GM12874 (cell line): ENCODE measurements around the gene BTNL8.

Experiments used
- TF ChIP-seq, protein P1 (sequence below): IDR thresholded peaks from 2 replicates; pipeline ENCODE4 v1.5.1; 2011; ENCODE audit warnings: low read depth, mild to moderate bottlenecking, control low read depth, low read length, moderate library complexity; ENCODE audit not compliant: insufficient read depth

BTNL8 gene

DNA sequence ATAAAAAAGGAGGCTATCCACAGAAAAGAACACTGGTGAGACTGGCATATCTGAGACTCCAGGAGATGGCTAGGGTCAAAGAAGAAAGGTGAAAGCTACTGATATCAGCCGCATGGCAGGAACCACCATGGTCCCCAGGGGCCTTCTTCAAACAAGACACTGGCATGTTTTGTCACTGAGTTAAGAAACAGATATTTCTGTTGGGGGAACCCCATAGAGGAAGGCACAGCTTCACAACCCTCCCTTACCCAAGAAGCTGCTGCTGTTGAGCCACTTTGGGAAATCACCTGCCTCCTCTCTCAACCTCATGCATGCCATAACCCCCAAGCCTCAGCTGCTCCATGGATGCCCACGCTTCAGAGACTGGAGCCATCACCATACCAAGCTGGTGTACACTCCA lies 76.4 kb downstream of the BTNL8 start:
- TF ChIP-seq, protein P1, sequence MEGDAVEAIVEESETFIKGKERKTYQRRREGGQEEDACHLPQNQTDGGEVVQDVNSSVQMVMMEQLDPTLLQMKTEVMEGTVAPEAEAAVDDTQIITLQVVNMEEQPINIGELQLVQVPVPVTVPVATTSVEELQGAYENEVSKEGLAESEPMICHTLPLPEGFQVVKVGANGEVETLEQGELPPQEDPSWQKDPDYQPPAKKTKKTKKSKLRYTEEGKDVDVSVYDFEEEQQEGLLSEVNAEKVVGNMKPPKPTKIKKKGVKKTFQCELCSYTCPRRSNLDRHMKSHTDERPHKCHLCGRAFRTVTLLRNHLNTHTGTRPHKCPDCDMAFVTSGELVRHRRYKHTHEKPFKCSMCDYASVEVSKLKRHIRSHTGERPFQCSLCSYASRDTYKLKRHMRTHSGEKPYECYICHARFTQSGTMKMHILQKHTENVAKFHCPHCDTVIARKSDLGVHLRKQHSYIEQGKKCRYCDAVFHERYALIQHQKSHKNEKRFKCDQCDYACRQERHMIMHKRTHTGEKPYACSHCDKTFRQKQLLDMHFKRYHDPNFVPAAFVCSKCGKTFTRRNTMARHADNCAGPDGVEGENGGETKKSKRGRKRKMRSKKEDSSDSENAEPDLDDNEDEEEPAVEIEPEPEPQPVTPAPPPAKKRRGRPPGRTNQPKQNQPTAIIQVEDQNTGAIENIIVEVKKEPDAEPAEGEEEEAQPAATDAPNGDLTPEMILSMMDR: no peak

DNA sequence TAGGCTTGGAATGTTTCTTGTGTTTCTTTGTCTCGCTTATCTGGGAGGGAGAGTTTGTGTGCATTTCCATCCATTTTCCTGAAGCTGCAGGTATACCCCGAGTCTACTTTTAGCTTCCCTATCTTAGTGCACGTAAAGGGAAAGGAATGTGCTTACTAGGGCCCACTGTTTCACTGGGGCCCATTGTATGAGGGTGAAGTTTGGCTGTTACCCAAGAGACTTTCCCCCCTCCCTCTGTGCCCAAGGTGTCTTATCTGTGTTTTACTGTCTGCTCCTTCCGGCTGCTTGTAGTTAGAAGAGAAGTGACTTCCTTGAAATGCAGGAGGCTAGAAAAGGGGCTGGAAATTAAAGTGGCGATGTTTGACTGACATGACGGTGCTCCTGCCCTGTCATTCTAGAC lies 77.6 kb downstream of the BTNL8 start:
- TF ChIP-seq, protein P1: no peak

DNA sequence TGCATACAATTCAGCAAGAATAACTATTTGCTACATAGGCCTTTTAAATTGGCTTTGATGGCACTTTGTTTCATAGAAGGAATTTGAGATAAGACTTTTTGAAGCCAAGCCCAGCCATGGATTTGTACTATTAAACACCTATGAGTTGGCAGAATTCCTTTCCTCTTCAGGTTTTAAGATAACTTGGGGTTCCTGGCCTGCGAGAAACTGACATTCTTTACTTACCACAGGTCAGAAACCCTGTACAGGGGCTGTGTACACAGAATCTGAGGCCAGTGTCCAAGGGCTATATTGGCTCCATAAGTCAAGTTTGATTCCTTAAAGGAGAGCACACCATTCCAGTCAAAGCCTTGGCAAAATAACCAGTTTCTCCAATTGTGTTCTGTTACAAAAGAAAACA lies 78.9 kb downstream of the BTNL8 start:
- TF ChIP-seq, protein P1: no peak

DNA sequence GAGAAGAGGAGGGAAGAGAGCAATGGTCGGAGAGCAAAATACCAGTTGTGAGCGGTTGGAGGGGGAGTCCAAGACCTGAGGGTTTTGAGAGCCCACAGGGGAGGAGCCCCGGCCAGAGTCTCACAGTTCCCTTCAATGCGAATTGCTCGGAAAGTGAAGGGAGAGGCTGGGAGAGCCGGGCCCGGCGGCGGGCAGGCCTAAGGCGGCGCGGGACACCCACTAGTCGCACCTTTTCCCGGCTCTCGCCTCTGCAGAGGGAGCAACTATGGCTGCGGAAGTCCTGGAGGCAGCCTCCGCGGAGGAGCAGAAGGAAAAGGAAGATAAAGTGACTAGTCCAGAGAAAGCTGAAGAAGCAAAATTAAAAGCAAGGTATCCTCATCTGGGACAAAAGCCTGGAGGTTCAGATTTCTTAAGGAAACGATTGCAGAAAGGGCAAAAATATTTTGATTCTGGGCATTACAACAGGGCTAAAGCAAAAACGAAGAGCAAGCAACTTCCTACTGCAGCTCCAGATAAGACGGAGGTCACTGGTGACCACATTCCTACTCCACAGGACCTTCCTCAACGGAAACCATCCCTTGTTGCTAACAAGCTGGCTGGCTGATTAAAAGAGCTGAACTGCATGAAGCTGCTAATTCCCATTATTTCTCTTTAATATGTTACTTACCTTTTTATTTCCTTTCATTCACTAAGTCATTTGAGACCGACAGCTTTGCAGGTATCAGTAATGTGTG lies 83.2 kb downstream of the BTNL8 start:
- TF ChIP-seq, protein P1: no peak

DNA sequence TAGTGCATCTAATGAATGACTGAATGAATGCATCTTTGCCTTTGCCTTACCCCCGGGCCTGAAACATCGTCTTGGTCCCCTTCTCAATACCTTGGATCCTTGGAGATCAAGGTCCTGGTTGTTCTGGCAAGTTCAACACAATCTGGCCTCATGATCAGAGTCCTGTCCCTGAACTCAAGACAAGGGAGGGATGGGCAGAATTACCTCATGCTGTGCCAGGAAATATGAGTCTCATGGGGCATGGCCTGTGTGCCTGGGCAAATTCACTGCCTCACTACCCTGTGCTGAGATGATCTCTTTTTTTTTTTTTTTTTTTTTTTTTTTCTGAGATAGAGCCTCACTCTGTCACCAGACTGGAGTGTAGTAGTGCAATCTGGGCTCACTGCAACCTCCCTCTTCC lies 89.1 kb downstream of the BTNL8 start:
- TF ChIP-seq, protein P1: no peak

GRCh38 chr5:180988592-180988991 lies 89.6 kb downstream of the BTNL8 start, which contains the start of gene BTNL3:
Gene BTNL3, plus strand, starts transcription at chr5:180988846. Its CDS starts 183 bp downstream, at chr5:180989029.
- TF ChIP-seq, protein P1: no peak

GRCh38 chr5:180990086-180990881 lies 91.3 kb downstream of the BTNL8 start:
- TF ChIP-seq, protein P1: no peak
